GM21526 (cell line): Measurements from ENCODE around the gene IDH2.
"Not testable (repeated sequence)": the region's sequence is repeated elsewhere in the genome, so short reads cannot be mapped to it uniquely, and the experiment has no call there.

Experiments used
- ATAC-seq: cut with Tn5 transposase; IDR thresholded peaks from one replicate; pipeline ENCODE4 v1.9.1; 2021; ENCODE audit warnings: moderate library complexity; ENCODE audit not compliant: unreplicated experiment, low FRiP score

IDH2 gene

GRCh38 chr15:90119367-90119766, 17.1 kb upstream of the IDH2 start:
- ATAC-seq = no peak

- no peak for ATAC-seq
Measured at GRCh38 chr15:90115783-90116182, 13.5 kb upstream of the IDH2 start.

- ATAC-seq = no peak
Measured at GRCh38 chr15:90114451-90114901, 12.2 kb upstream of the IDH2 start.

- ATAC-seq = no peak
Measured at GRCh38 chr15:90113166-90113565, 10.9 kb upstream of the IDH2 start.

- not testable (repeated sequence) for ATAC-seq
Measured at GRCh38 chr15:90109163-90109751, 7.0 kb upstream of the IDH2 start.

GRCh38 chr15:90108038-90108437, 5.8 kb upstream of the IDH2 start:
- ATAC-seq = not testable (repeated sequence)

GRCh38 chr15:90106522-90107117, 4.4 kb upstream of the IDH2 start:
- no peak for ATAC-seq

- no peak for ATAC-seq
Measured at GRCh38 chr15:90105521-90105920, 3.3 kb upstream of the IDH2 start.

- ATAC-seq = no peak
Measured at GRCh38 chr15:90104551-90104950, 2.3 kb upstream of the IDH2 start.

- ATAC-seq = no peak
Measured at GRCh38 chr15:90103701-90104329, 1.5 kb upstream of the IDH2 start.

GRCh38 chr15:90101130-90101968, 919 bp downstream of the IDH2 start:
- no peak for ATAC-seq

GRCh38 chr15:90099868-90100831, 2.1 kb downstream of the IDH2 start:
- no peak for ATAC-seq

GRCh38 chr15:90099072-90099867, 3.0 kb downstream of the IDH2 start:
- no peak for ATAC-seq

- peak; percentile 37 for ATAC-seq
Measured at GRCh38 chr15:90097475-90097874, 4.8 kb downstream of the IDH2 start.

GRCh38 chr15:90095521-90095959, 6.7 kb downstream of the IDH2 start:
- no peak for ATAC-seq

- ATAC-seq = no peak
Measured at GRCh38 chr15:90091156-90091931, 10.9 kb downstream of the IDH2 start.

GRCh38 chr15:90090226-90090848, 11.9 kb downstream of the IDH2 start:
- ATAC-seq = no peak
